ENCODE data around the gene CLCN5.

Gene CLCN5

DNA sequence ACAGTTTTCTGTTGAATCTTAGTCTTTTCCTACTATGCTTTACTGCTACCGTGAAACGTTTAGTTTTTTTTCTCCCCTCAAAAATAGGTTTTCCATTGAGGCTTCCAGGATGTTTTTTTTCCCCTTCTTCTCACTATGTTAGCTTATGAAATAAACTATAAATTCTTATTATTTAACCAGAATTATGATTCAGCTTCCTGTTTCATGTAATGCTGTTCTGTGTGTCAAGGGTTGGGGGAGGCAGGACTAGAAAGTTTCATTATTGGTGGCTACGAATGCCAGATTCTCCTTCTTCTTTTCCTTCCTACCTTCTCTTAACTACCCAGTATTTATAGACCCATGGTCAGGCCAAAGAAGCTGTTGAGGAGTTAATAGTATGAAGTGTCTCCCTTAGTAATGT is 11.8 kb downstream of the CLCN5 start:
- no peak for DNase-seq (ENCODE audit: low read depth in 2 of 2)

- no peak for DNase-seq (ENCODE audit: low read depth in 2 of 2)
Measured at GRCh38 chrX:49934729-49935128, 12.3 kb downstream of the CLCN5 start.

DNA sequence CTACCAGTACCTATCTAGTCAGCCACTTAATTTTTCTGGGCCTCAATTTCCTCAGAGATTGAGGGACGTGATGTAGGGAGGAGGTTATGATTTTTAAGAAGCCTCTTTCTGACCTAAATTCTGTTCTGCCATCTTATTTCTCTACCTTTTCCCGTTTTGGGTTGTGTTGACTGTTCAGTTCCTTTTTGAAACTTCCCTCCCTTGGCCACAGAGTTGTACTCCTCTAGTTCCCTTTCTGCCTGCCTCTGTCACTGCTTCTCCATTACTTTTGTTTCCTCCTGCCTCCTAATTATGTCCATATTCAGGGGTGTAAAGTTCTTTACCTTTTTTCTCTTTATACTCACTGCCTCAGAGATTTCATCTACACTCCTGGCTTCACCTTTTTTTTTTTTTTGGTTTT is 25.4 kb downstream of the CLCN5 start:
- DNase-seq (ENCODE audit: low read depth in 2 of 2), result no peak

- no peak for DNase-seq (ENCODE audit: low read depth in 2 of 2)
Measured at GRCh38 chrX:49949961-49950360, 27.6 kb downstream of the CLCN5 start.

GRCh38 chrX:49951524-49952193 is 29.3 kb downstream of the CLCN5 start:
- DNase-seq (ENCODE audit: low read depth in 2 of 2), result no peak

- DNase-seq (ENCODE audit: low read depth in 2 of 2), result no peak
Measured at GRCh38 chrX:49956313-49956712, 33.9 kb downstream of the CLCN5 start.

DNA sequence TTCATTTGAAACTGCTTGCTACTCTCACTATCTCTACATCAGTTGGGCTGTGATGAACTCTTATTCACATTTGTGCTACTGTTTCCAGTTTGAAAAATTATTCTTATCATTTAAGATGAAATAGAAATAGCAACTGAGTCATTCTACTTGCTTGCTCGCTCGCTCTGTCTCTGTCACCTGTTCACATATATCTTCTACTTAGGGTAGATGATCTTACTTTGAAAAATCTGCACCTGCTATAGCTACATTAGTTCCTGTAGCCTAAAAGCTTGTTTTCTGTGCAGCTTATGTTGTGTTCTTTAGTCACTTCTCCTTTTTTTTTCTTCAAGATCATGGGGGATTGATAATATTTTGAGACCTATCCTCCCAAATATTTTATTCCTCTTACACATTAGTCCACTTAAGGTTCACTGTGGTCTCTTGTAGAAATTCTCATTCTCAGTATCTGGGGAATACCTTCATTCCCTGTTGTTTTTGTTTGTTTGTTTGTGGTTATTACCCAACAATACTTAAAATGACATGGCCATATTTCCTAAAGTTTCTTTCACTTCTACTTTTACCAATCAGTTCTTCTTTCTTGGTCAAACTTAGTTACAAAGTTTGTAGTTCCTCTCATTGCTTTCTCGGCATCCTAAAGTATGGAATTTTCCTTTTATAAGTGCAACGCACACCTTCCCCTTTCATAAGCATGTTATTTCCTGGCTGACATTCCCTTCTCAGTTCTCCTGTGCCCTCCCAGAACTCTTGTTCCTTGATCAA is 36.5 kb downstream of the CLCN5 start:
- no peak for DNase-seq (ENCODE audit: low read depth in 2 of 2)

DNA sequence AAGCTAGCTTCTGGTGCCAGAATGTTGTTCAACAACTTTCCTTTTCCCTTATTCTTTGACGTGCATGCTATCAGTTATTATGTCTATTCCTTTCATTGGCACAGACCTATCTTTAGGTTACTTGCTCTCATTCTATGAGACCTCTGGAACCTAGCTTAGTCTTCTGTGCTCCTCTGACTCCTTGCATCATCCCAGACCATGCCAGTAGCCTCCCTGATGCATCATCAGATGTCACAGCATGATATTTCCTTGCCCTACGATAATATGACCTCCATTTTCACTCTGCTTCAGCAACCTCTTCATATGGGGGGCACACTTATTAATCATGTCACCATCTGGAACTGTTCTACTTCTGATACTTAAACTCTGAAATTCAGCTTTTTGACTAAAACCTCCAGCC is 37.2 kb downstream of the CLCN5 start:
- no peak for DNase-seq (ENCODE audit: low read depth in 2 of 2)

GRCh38 chrX:49960061-49960460 is 37.7 kb downstream of the CLCN5 start:
- DNase-seq (ENCODE audit: low read depth in 2 of 2), result no peak

DNA sequence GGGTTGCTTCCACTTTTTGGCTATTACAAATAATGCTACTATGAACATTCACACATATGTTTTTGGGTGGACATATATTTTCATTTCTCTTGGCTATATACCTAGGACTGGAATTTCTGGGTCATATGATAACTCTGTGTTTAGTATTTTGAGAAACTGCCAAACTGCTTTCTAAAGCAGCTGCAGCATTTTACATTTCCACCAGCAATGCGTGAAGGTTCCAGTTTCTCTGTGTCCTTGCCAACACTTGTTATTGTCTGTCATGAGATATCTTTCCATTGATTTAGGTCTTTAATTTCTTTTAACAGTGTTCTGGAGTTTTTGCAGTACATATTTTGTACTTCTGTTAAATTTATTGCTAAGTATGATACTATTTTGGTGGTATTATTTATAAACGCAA is 48.3 kb downstream of the CLCN5 start:
- no peak for DNase-seq (ENCODE audit: low read depth in 2 of 2)

- no peak for DNase-seq (ENCODE audit: low read depth in 2 of 2)
Measured at GRCh38 chrX:49972328-49972860, 50.0 kb downstream of the CLCN5 start.

- no peak for DNase-seq (ENCODE audit: low read depth in 2 of 2)
Measured at GRCh38 chrX:49976682-49977197, 54.3 kb downstream of the CLCN5 start.

DNA sequence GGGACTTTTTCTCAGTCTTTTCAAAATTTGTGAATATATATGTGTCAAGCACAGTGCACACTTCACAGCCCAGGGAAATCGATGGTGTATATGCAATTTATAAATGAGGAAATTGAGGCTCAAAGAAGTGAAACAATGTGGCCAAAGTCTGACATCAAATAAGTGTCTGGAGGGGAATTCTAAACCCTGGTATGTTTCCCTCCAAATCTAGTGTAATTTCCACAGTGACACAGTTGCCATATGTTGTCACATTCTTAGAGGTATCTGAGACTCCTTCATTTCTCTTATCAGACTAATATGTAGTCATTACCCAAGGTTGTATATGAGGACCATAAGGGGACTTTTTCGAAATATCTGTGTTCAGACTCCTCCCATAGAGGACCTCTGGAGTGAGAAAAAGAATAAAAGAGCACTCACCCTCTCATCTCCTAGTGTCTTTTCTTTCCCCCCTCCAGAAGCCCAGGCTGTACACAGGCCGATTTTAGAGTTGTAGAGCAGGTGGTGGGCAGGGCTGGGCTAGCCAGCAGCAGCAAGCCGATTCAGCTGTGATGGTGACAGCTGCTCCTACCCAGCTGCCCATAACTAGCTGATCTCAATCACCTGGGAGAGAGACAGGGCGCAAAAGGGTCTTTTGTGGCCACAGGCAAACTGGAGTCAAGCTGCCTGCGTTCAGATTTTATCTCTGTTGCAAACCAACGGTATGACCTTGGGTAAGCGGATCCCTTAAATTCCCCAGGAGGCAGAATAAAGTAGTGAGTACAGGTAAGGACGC is 55.1 kb downstream of the CLCN5 start:
- DNase-seq (ENCODE audit: low read depth in 2 of 2), result no peak

GRCh38 chrX:49978176-49978575 is 55.8 kb downstream of the CLCN5 start:
- DNase-seq (ENCODE audit: low read depth in 2 of 2), result no peak

- no peak for DNase-seq (ENCODE audit: low read depth in 2 of 2)
Measured at GRCh38 chrX:49986058-49986457, 63.7 kb downstream of the CLCN5 start.

DNA sequence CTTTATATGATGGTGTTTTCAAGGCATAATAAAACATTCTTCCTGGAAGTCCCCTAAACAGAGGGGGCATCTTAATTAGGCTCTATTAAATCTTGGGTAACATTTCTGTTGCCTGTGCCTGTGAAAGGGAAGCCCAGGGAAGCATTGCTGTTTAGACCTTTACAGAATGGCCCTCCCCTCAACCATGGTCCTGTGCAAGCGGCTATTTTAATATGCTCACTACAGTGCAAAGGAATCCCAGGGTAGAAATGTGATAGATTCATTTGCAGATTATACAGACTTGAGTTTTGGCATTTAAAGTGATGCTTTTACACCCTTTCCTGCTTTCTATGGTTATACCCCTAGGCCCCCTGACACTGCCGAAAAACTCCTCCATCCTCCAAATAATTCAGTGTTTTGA is 65.3 kb downstream of the CLCN5 start:
- no peak for DNase-seq (ENCODE audit: low read depth in 2 of 2)

- DNase-seq (ENCODE audit: low read depth in 2 of 2), result no peak
Measured at GRCh38 chrX:49988143-49988542, 65.7 kb downstream of the CLCN5 start.

DNA sequence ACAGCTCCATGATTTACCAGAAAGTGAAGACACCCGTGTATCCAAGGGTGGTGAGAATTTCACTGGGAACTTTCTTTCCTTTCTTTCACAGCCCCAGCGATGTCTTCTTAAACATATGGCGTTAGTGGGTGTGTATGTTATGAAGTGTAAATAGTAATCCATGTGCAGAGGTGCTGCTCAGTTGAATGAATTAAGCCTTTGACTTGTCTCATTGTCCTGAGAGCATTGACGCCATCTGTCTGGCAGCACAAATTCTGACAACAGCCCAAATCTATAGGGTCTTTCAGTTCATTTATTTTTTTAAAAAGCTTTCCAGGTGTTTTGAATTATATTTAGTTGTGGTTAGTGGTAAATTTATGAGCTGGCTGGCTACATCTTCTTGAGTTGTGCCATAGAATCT is 69.4 kb downstream of the CLCN5 start:
- no peak for DNase-seq (ENCODE audit: low read depth in 2 of 2)

GRCh38 chrX:49992853-49993252 is 70.5 kb downstream of the CLCN5 start:
- DNase-seq (ENCODE audit: low read depth in 2 of 2), result no peak

GRCh38 chrX:49993661-49994060 is 71.3 kb downstream of the CLCN5 start:
- DNase-seq (ENCODE audit: low read depth in 2 of 2), result no peak

- no peak for DNase-seq (ENCODE audit: low read depth in 2 of 2)
Measured at GRCh38 chrX:49995107-49995731, 72.8 kb downstream of the CLCN5 start.

All from activated CD4-positive, alpha-beta T cell treated with anti-CD3 and anti-CD28 coated beads for 24 hours (primary cell).